Measurements from ENCODE around the gene PROSER2. TPM values are rescaled to one million over a fixed set of nuclear protein-coding genes. Genes with fewer than 3 reads are reported as not detected.

The PROSER2 gene
- total and polyA plus RNA-seq, 2 donors from 2014 or later: 8.1 to 48.2 TPM

DNA sequence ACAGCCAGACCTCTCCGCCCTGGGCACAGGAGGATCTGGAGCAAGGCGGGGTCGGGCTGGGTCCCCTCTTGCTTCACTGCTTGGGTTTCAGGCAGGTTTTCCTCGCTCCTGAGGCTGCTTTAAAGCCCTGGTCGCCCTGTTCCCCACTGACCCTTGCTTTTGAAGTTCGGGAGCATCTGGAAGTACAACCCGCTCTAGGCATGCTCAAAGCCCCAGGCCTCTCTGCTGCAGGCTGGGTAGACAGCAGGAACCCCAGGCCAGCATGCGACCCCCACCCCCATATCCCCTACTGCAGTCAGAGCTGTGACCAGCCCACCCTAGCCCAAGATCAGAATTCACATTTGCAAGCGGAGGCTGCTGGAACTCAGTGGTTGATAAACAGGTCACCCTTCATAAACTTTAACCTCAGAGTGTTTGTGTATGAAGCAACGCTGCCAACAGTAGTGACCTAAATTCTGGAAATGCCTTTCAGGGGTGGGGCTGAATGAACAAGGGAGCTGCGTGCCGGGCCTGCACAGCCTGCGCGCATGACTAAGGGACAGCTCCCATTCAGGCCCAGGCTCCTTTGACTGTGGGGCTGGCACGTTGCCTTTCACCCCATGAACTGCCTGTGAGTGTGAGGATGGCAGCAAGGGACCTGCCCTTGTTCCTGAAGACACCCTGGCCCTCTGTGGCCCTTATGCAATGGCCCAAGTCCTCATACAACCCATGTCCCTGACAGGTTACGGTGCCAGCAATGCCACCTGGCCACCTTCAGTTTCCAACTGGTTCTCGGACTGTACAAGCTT, 52.5 kb downstream of the PROSER2 start:
- H3K27me3 ChIP-seq (ENCODE audit: control insufficient read depth, insufficient read depth, low read length): no peaks in the 10 kb centered on the region
- intact Hi-C loops (cut with DNase I): no loop called here
- peak; percentile 82 to 97 (median 93) for DNase-seq
- H3K4me3 ChIP-seq (ENCODE audit: low read length in 3 of 3): no peak overlapping the region
- no peak for FAIRE-seq
- H3K36me3 ChIP-seq (ENCODE audit: control insufficient read depth in 2 of 3, insufficient read depth in 3 of 3, low read length in 3 of 3): no peaks in the 10 kb centered on the region
- H3K27ac ChIP-seq (ENCODE audit: low read depth in 2 of 2, low read length in 2 of 2): peak overlapping the region; percentile 85 to 90
- peak overlapping the region in 1 of 3 donors; percentile 49 for H3K9ac ChIP-seq (ENCODE audit: low read length in 3 of 3)
- no peaks in the 10 kb centered on the region for H3K9me3 ChIP-seq (ENCODE audit: control insufficient read depth in 2 of 3, insufficient read depth in 1 of 3, low read length in 3 of 3)
- H3K4me1 ChIP-seq (ENCODE audit: control insufficient read depth in 2 of 3, insufficient read depth in 2 of 3, low read depth in 1 of 3, low read length in 3 of 3): peaks cover 3 to 26% (median 22%) of the 10 kb centered on the region in 3 donors
- TF ChIP-seq, protein P1, sequence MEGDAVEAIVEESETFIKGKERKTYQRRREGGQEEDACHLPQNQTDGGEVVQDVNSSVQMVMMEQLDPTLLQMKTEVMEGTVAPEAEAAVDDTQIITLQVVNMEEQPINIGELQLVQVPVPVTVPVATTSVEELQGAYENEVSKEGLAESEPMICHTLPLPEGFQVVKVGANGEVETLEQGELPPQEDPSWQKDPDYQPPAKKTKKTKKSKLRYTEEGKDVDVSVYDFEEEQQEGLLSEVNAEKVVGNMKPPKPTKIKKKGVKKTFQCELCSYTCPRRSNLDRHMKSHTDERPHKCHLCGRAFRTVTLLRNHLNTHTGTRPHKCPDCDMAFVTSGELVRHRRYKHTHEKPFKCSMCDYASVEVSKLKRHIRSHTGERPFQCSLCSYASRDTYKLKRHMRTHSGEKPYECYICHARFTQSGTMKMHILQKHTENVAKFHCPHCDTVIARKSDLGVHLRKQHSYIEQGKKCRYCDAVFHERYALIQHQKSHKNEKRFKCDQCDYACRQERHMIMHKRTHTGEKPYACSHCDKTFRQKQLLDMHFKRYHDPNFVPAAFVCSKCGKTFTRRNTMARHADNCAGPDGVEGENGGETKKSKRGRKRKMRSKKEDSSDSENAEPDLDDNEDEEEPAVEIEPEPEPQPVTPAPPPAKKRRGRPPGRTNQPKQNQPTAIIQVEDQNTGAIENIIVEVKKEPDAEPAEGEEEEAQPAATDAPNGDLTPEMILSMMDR (IDR thresholded peaks at IDR 0.05; ENCODE audit: borderline replicate concordance, extremely low read depth, insufficient read depth): no peak

- no peaks in the 10 kb centered on the region for H3K9me3 ChIP-seq (ENCODE audit: control insufficient read depth in 2 of 3, insufficient read depth in 1 of 3, low read length in 3 of 3)
- no peak overlapping the region for H3K9ac ChIP-seq (ENCODE audit: low read length in 3 of 3)
- peak overlapping the region; percentile 71 to 85 for H3K27ac ChIP-seq (ENCODE audit: low read depth in 2 of 2, low read length in 2 of 2)
- TF ChIP-seq, protein P1 (IDR thresholded peaks at IDR 0.05; ENCODE audit: borderline replicate concordance, extremely low read depth, insufficient read depth): no peak
- H3K36me3 ChIP-seq (ENCODE audit: control insufficient read depth in 2 of 3, insufficient read depth in 3 of 3, low read length in 3 of 3): no peaks in the 10 kb centered on the region
- intact Hi-C loops (cut with DNase I): no loop called here
- no peaks in the 10 kb centered on the region for H3K27me3 ChIP-seq (ENCODE audit: control insufficient read depth, insufficient read depth, low read length)
- DNase-seq (no peak), FAIRE-seq (no peak)
- H3K4me1 ChIP-seq (ENCODE audit: control insufficient read depth in 2 of 3, insufficient read depth in 2 of 3, low read depth in 1 of 3, low read length in 3 of 3): peaks cover 3 to 26% (median 22%) of the 10 kb centered on the region in 3 donors
- H3K4me3 ChIP-seq (ENCODE audit: low read length in 3 of 3): no peak overlapping the region
Observed at GRCh38 chr10:11876324-11876723, 53.2 kb downstream of the PROSER2 start.

DNA sequence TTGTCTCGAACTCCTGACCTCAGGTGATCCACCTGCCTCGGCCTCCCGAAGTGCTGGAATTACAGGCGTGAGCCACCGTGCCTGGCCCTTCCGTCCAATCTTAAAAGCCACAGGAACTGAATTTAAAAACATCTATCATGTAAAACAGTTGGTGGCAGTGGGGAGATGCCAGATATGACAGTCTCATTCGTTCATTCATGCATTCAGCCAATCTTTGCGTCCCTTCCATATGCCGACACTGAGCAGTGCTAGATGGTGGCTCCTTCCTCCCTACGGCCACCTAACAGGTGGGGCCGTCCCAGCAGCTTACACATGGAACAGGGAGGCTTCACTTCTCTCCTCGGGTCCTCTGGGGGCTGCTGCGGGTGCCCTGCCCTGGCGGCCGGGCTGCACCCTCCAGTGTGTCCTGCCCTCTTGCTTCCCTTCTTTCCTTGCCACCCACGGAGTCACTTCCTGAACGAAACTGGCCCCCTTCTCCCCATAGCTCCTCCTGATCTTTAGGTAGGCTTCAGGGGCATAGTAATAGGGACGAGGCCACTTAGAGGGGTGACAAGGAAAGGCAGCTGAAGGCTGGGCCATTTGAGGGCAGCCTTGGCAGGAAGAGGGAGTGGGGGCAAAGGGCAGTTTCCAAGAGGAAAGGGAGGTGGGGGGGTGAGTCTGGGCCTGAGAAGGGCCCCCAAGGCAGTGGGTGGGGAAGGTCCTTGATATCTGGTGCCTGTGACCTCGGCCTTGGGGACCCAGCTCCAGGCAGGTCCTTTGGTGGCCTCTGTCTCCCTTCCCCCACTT, 53.8 kb downstream of the PROSER2 start:
- Histone ChIP-seq H3K36me3 (ENCODE audit: control insufficient read depth in 2 of 3, insufficient read depth in 3 of 3, low read length in 3 of 3) (no peaks in the 10 kb centered on the region), H3K27me3 (ENCODE audit: control insufficient read depth, insufficient read depth, low read length) (no peaks in the 10 kb centered on the region), H3K9me3 (ENCODE audit: control insufficient read depth in 2 of 3, insufficient read depth in 1 of 3, low read length in 3 of 3) (no peaks in the 10 kb centered on the region), H3K9ac (ENCODE audit: low read length in 3 of 3) (no peak overlapping the region), H3K27ac (ENCODE audit: low read depth in 2 of 2, low read length in 2 of 2) (peak overlapping the region in 1 of 2 donors; percentile 71), H3K4me3 (ENCODE audit: low read length in 3 of 3) (no peak overlapping the region), H3K4me1 (ENCODE audit: control insufficient read depth in 2 of 3, insufficient read depth in 2 of 3, low read depth in 1 of 3, low read length in 3 of 3) (peaks cover 3 to 29% (median 26%) of the 10 kb centered on the region in 3 donors)
- FAIRE-seq: no peak
- TF ChIP-seq, protein P1 (IDR thresholded peaks at IDR 0.05; ENCODE audit: borderline replicate concordance, extremely low read depth, insufficient read depth): no peak
- intact Hi-C loops (cut with DNase I): no loop called here
- DNase-seq: no peak

All from kidney (tissue), 14 donors.